22Rv1 (cell line): ENCODE measurements around the gene TRIM27.

Experiments used
- CTCF ChIP-seq: fragments of 450-650 bp; IDR thresholded peaks from 2 replicates; pipeline ENCODE4 v1.5.1; 2017; ENCODE audit warnings: mild to moderate bottlenecking
- ZFX ChIP-seq: fragments of 450-650 bp; IDR thresholded peaks from 2 replicates; pipeline ENCODE4 v1.6.1; 2017; ENCODE audit warnings: antibody characterized with exemption, borderline replicate concordance

- TF ChIP-seq CTCF: no peak
- TF ChIP-seq ZFX: no peak
These were observed 61.7 kb downstream of the TRIM27 start for GRCh38 chr6:28862077-28862476.
